Measurements from ENCODE around the gene CA11. TPM values are rescaled to one million over a fixed set of nuclear protein-coding genes. Genes with fewer than 3 reads are reported as not detected.
"Not testable (repeated sequence)": the region's sequence is repeated elsewhere in the genome, so short reads cannot be mapped to it uniquely, and the experiment has no call there.

Gene CA11
- total and polyA plus RNA-seq, 8 donors: 2.6 to 15.2 (median 5.6) TPM

DNA sequence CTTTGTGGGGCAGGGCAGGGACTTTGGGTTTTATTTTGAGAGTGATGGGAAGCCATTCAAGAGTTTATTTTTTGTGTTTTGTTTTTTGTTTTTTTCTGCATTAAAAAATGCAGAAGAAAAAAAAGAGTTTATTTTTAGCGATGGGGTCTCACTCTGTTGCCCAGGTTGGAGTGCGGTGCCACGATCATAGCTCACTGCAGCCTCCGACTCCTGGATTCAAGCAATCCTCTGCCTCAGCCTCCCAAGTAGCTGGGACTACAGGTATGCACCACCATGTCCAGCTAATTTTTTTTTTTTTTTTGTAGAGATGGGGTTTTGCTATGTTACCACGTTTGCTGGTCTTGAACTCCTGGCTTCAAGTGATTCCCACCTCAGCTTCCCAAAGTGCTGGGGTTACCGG, 12.5 kb upstream of the CA11 start:
- ATAC-seq (no peak), DNase-seq (no peak), FAIRE-seq (no peak)
- Histone ChIP-seq H3K4me3 (no peak overlapping the region), H3K4me1 (peaks cover 0 to 7% (median 0%) of the 10 kb centered on the region in 3 donors), H3K27me3 (no peaks in the 10 kb centered on the region), H3K27ac (no peak overlapping the region), H3K36me3 (no peaks in the 10 kb centered on the region), H3K9me3 (no peaks in the 10 kb centered on the region)
- intact Hi-C loops (cut with DNase I): loop anchor here in 1 of 3 donors (10.0 kb wide), 1 partner anchor 176 kb away; the partner anchor contains the start of gene HSD17B14
- no peak for TF ChIP-seq CTCF (IDR thresholded peaks at IDR 0.05)
- 91 to 92% methylated on average over 6 of the region's 6 CpGs for WGBS, 2 donors

GRCh38 chr19:48657828-48658227, 11.8 kb upstream of the CA11 start:
- not testable (repeated sequence) for H3K4me3 ChIP-seq, H3K27ac ChIP-seq, ATAC-seq, H3K27me3 ChIP-seq, FAIRE-seq, H3K9me3 ChIP-seq, H3K36me3 ChIP-seq, DNase-seq, H3K4me1 ChIP-seq
- 93 to 98% methylated on average over 5 of the region's 5 CpGs for WGBS, 2 donors
- intact Hi-C loops (cut with DNase I): loop anchor here in 1 of 3 donors (10.0 kb wide), 1 partner anchor 177 kb away; the partner anchor contains the start of gene HSD17B14

- H3K4me1 ChIP-seq: peaks cover 0 to 7% (median 0%) of the 10 kb centered on the region in 3 donors
- no peaks in the 10 kb centered on the region for H3K27me3 ChIP-seq
- H3K4me3 ChIP-seq: no peak overlapping the region
- ATAC-seq (no peak), DNase-seq (no peak), FAIRE-seq (no peak)
- intact Hi-C loops (cut with DNase I): loop anchor here in 1 of 3 donors (10.0 kb wide), 1 partner anchor 178 kb away; the partner anchor contains the start of gene HSD17B14
- no peak overlapping the region for H3K27ac ChIP-seq
- TF ChIP-seq CTCF (IDR thresholded peaks at IDR 0.05): no peak
- H3K9me3 ChIP-seq: no peaks in the 10 kb centered on the region
- 46 to 50% methylated on average over 16 of the region's 16 CpGs for WGBS, 2 donors
- no peaks in the 10 kb centered on the region for H3K36me3 ChIP-seq
These were observed 11.0 kb upstream of the CA11 start for GRCh38 chr19:48656840-48657474.

DNA sequence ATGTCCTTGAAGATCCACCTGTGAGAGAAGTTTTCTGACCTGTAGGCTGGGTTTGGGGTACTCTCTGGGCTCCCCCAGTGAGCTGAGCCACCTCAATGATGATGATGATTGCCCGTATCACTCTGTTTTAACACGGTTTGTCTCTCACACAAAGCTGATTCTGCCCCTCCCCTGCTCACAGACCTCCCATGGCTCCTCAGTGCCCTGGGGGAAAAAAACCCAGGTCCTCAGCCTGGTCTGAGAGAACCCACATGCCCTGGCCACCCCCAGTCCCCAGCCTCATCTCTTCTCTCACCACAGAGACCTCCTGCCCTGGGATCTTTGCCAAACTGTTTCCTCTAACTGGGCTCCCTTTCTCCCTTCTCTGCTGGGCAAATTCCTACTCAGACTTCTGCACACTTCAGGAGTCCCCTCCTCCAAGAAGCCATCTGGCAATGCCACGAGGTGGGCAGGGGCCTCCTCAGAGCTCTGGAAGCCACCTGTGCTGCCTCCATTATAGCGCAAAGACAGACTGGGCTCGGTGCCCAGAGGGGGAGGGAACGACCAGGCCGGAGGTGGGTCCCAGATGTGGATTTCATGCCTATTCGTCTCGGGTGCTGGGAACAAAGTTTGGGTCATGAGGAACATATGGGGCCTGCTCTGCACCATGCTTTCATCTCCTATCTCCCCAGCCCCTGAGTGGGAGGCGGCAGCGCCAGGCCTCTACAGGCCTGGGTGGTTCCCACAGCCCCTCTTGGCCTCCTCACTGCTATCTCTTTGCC, 8.5 kb upstream of the CA11 start:
- H3K36me3 ChIP-seq: no peaks in the 10 kb centered on the region
- DNase-seq (no peak), FAIRE-seq (no peak), ATAC-seq (no peak)
- H3K9me3 ChIP-seq: no peaks in the 10 kb centered on the region
- H3K27ac ChIP-seq: no peak overlapping the region
- no peak overlapping the region for H3K4me3 ChIP-seq
- no peaks in the 10 kb centered on the region for H3K4me1 ChIP-seq
- intact Hi-C loops (cut with DNase I): loop anchor here in 1 of 3 donors (10.0 kb wide), 1 partner anchor 180 kb away; the partner anchor contains the start of gene HSD17B14
- no peaks in the 10 kb centered on the region for H3K27me3 ChIP-seq
- no peak for TF ChIP-seq CTCF (IDR thresholded peaks at IDR 0.05)
- WGBS, 2 donors: 46 to 55% methylated on average over 11 of the region's 11 CpGs

GRCh38 chr19:48651683-48652048, 5.7 kb upstream of the CA11 start:
- Histone ChIP-seq H3K4me1 (no peaks in the 10 kb centered on the region), H3K27me3 (no peaks in the 10 kb centered on the region), H3K27ac (no peak overlapping the region), H3K4me3 (no peak overlapping the region), H3K9me3 (no peaks in the 10 kb centered on the region), H3K36me3 (no peaks in the 10 kb centered on the region)
- 77 to 93% methylated on average over 5 of the region's 5 CpGs for WGBS, 2 donors
- ATAC-seq (no peak), DNase-seq (no peak), FAIRE-seq (no peak)
- intact Hi-C loops (cut with DNase I): loop anchor here in 1 of 3 donors (10.0 kb wide), 1 partner anchor 183 kb away; the partner anchor contains the start of gene HSD17B14
- no peak for TF ChIP-seq CTCF (IDR thresholded peaks at IDR 0.05)

Measured in pancreas (tissue), 10 donors.